T-helper 1 cell treated with Interleukin-12 subunit alpha and Interleukin-12 subunit beta and Interleukin-4 antibody, amounts not matched to agents 30 μg/mL and 1 μg/mL, for 36 hours (primary cell): Measurements from ENCODE around the gene GPR84.

ENCODE experiments used
- H3K27ac Mint-ChIP-seq: one replicate; pipeline ENCODE4 v1.8.0; 2021; ENCODE audit warnings: mild to moderate bottlenecking, mixed read lengths
- H3K27me3 Mint-ChIP-seq: one replicate; pipeline ENCODE4 v1.8.0; 2021; ENCODE audit warnings: low read depth, mixed read lengths
- H3K36me3 Mint-ChIP-seq: one replicate; pipeline ENCODE4 v1.8.0; 2021; ENCODE audit warnings: low read depth, mixed read lengths
- H3K4me1 Mint-ChIP-seq: one replicate; pipeline ENCODE4 v1.8.0; 2021; ENCODE audit warnings: low read depth, mixed read lengths
- H3K4me3 Mint-ChIP-seq: one replicate; pipeline ENCODE4 v1.8.0; 2021; ENCODE audit warnings: mild to moderate bottlenecking, moderate library complexity, mixed read lengths
- H3K9me3 Mint-ChIP-seq: one replicate; pipeline ENCODE4 v1.8.0; 2021; ENCODE audit warnings: mixed read lengths

Gene GPR84

DNA sequence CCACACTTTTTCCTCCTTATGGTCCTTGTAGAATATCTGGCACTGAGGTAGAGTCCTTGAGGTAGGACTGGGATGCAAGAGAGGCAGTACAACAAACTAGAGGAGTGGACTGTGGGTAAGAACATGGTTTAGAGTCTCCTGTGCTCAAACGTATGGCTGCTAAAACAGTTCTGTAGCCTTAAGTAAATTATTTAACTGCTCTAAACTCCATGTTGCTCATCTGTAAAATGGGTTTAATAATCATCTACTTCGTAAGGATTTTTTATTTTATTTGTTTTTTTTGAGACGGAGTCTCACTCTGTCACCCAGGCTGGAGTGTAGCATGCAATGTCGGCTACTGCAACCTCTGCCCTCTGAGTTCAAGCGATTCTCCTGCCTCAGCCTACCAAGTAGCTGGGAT is 42.9 kb downstream of the GPR84 start:
- H3K27me3 Mint-ChIP-seq: peaks cover 8% of the 10 kb centered on the region
- peaks cover 4% of the 10 kb centered on the region for H3K36me3 Mint-ChIP-seq
- no peak overlapping the region for H3K27ac Mint-ChIP-seq
- no peak overlapping the region for H3K4me3 Mint-ChIP-seq
- peaks cover 4% of the 10 kb centered on the region for H3K4me1 Mint-ChIP-seq
- no peaks in the 10 kb centered on the region for H3K9me3 Mint-ChIP-seq
